Tibial nerve (tissue), 4 donors: ENCODE measurements around the gene TCEAL3.

Source experiments
- EP300 ChIP-seq, 2 donors: sonication (generic); formaldehyde crosslinking; IDR thresholded peaks; one replicate each; pipeline ENCODE4 v1.6.1; 2017; ENCODE audit warnings: antibody characterized with exemption in 2 of 2, mild to moderate bottlenecking in 1 of 2
- POLR2A ChIP-seq, 2 donors: fragments of 450-650 bp; IDR thresholded peaks; one replicate each; pipeline ENCODE4 v1.6.1; 2017; ENCODE audit warnings: antibody characterized with exemption in 2 of 2, mild to moderate bottlenecking in 2 of 2, moderate library complexity in 2 of 2
- TF ChIP-seq, protein P1 (sequence below), 5 experiments: fragments of 200-600 bp in 3 of 5; fragments of 450-650 bp in 2 of 5; sonication (generic) in 3 of 5; IDR thresholded peaks; one replicate each; pipeline ENCODE4 v1.5.1; 2016 to 2019; ENCODE audit warnings: antibody characterized with exemption in 5 of 5, mild to moderate bottlenecking in 3 of 5, moderate library complexity in 2 of 5

DNA sequence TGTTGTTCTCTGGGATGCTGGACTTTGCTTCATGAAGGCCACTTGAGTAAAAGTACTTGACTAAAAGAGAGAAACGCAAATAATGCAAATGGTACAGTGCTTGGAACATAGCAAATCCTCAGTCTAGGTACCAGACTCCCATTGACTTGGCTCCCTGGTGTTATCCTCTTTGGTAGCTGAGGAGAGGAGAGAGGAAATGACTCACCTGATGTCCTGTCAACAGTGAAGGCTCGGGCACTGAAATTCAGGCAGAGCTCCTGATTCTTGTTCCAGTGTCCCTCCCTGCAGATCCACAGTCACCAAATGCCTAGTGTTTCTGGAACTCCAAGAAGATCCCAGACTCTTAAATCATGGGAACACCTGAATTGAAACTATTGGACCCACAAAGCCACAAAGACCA lies 45.0 kb upstream of the TCEAL3 start:
- no peak for TF ChIP-seq POLR2A (IDR thresholded peaks at IDR 0.05)
- TF ChIP-seq, protein P1, sequence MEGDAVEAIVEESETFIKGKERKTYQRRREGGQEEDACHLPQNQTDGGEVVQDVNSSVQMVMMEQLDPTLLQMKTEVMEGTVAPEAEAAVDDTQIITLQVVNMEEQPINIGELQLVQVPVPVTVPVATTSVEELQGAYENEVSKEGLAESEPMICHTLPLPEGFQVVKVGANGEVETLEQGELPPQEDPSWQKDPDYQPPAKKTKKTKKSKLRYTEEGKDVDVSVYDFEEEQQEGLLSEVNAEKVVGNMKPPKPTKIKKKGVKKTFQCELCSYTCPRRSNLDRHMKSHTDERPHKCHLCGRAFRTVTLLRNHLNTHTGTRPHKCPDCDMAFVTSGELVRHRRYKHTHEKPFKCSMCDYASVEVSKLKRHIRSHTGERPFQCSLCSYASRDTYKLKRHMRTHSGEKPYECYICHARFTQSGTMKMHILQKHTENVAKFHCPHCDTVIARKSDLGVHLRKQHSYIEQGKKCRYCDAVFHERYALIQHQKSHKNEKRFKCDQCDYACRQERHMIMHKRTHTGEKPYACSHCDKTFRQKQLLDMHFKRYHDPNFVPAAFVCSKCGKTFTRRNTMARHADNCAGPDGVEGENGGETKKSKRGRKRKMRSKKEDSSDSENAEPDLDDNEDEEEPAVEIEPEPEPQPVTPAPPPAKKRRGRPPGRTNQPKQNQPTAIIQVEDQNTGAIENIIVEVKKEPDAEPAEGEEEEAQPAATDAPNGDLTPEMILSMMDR (IDR thresholded peaks at IDR 0.05): no peak
- TF ChIP-seq EP300 (IDR thresholded peaks at IDR 0.05): no peak
